SK-N-SH (cell line): ENCODE measurements around the gene TGM3. TPM values are rescaled to one million over a fixed set of nuclear protein-coding genes. Genes with fewer than 3 reads are reported as not detected.

ENCODE experiments used
- CTCF ChIA-PET: fragments of 300-600, 350-600 bp; formaldehyde crosslinking; extraction: SDS; loops from one replicate; lab custom pipeline; 2021; lab: Yijun Ruan, JAX
- POLR2A ChIA-PET: fragments of 350-600 bp; sonication (Branson Sonifier 250); formaldehyde crosslinking; extraction: SDS; loops from one replicate; lab custom pipeline; 2020; ENCODE audit warnings: antibody characterized with exemption, inconsistent platforms; lab: Yijun Ruan, JAX
- DNase-seq: peaks from one replicate; pipeline ENCODE4 v3.0.0; 2012
- H2AFZ ChIP-seq: fragments of 200-600 bp; sonication (generic); 2 replicates; pipeline ENCODE4 v1.8.1; 2016; ENCODE audit warnings: antibody characterized with exemption, mild to moderate bottlenecking, low read depth
- H3F3A ChIP-seq: fragments of 200-600 bp; sonication (generic); replicated peaks from 2 replicates; pipeline ENCODE3; 2016; ENCODE audit warnings: antibody characterized with exemption, mild to moderate bottlenecking; ENCODE audit not compliant: insufficient read depth
- H3K27ac ChIP-seq, 2 experiments: fragments of 200-500 bp in 1 of 2; fragments of 200-600 bp in 1 of 2; sonication (Bioruptor generic) in 1 of 2; sonication (generic), shearing (Covaris generic) in 1 of 2; 2 replicates each; pipeline versions ENCODE4 v1.5.1 to v1.6.1; 2014 to 2016; ENCODE audit warnings: low read depth in 2 of 2, inconsistent platforms in 1 of 2, low read length in 1 of 2, mild to moderate bottlenecking in 1 of 2, mixed read lengths in 1 of 2
- H3K27me3 ChIP-seq: fragments of 200-600 bp; sonication (generic), shearing (Covaris generic); 2 replicates; pipeline ENCODE4 v1.6.1; 2016; ENCODE audit warnings: mixed run types; ENCODE audit not compliant: insufficient read depth
- H3K36me3 ChIP-seq, 2 experiments: fragments of 200-500 bp in 1 of 2; fragments of 200-600 bp in 1 of 2; sonication (Bioruptor generic) in 1 of 2; sonication (generic) in 1 of 2; replicated peaks in 1 of 2; 2 replicates each; pipeline versions ENCODE3 to v1.5.1; 2014 to 2016; ENCODE audit warnings: low read length in 1 of 2, mild to moderate bottlenecking in 1 of 2; ENCODE audit not compliant: insufficient read depth in 2 of 2, control insufficient read depth in 1 of 2
- H3K4me1 ChIP-seq, 2 experiments: fragments of 200-500 bp in 1 of 2; fragments of 200-600 bp in 1 of 2; sonication (Bioruptor generic) in 1 of 2; sonication (generic), shearing (Covaris generic) in 1 of 2; 2 replicates each; pipeline versions ENCODE4 v1.5.1 to v1.6.1; 2014 to 2016; ENCODE audit warnings: low read depth in 1 of 2, low read length in 1 of 2, mixed run types in 1 of 2; ENCODE audit not compliant: insufficient read depth in 2 of 2, control insufficient read depth in 1 of 2
- H3K4me2 ChIP-seq: fragments of 200-600 bp; sonication (generic), shearing (Covaris generic); 2 replicates; pipeline ENCODE4 v1.6.1; 2017; ENCODE audit warnings: mixed run types
- H3K4me3 ChIP-seq, 2 experiments: fragments of 200-500 bp in 1 of 2; fragments of 200-600 bp in 1 of 2; sonication (Bioruptor generic) in 1 of 2; sonication (generic), shearing (Covaris generic) in 1 of 2; 2 replicates each; pipeline versions ENCODE4 v1.5.1 to v1.8.1; 2014 to 2016; ENCODE audit warnings: low read depth in 2 of 2, inconsistent platforms in 1 of 2, low read length in 1 of 2, mild to moderate bottlenecking in 1 of 2, mixed read lengths in 1 of 2, moderate library complexity in 1 of 2
- H3K79me2 ChIP-seq: fragments of 200-600 bp; sonication (generic); 2 replicates; pipeline ENCODE4 v1.8.1; 2017; ENCODE audit warnings: mild to moderate bottlenecking; ENCODE audit not compliant: insufficient read depth
- H3K9ac ChIP-seq: fragments of 200-600 bp; sonication (generic); 2 replicates; pipeline ENCODE4 v1.6.1; 2017; ENCODE audit warnings: mixed run types
- H3K9me2 ChIP-seq: fragments of 200-600 bp; sonication (generic); 2 replicates; pipeline ENCODE4 v1.6.1; 2017; ENCODE audit warnings: mixed run types
- H3K9me3 ChIP-seq: fragments of 200-600 bp; sonication (generic); 2 replicates; pipeline ENCODE4 v1.6.1; 2017; ENCODE audit warnings: mixed run types, mild to moderate bottlenecking, moderate library complexity
- H4K20me1 ChIP-seq: fragments of 200-600 bp; sonication (generic); 2 replicates; pipeline ENCODE4 v1.6.1; 2017; ENCODE audit warnings: mild to moderate bottlenecking, mixed run types; ENCODE audit not compliant: insufficient read depth
- CTCF ChIP-seq: fragments of 200-600 bp; sonication (generic); IDR thresholded peaks from 2 replicates; pipeline ENCODE4 v1.6.1; 2017; ENCODE audit warnings: antibody characterized with exemption, mild to moderate bottlenecking, moderate library complexity
- ELF1 ChIP-seq: IDR thresholded peaks from 2 replicates; pipeline ENCODE4 v1.4.0; 2012
- FOSL2 ChIP-seq: IDR thresholded peaks from 2 replicates; pipeline ENCODE4 v1.4.0; 2012; ENCODE audit warnings: low read depth, mild to moderate bottlenecking, moderate library complexity, borderline replicate concordance
- NRF1 ChIP-seq: IDR thresholded peaks from 2 replicates; pipeline ENCODE4 v1.6.1; 2012; ENCODE audit warnings: low read depth, mild to moderate bottlenecking, low read length
- REST ChIP-seq: IDR thresholded peaks from 2 replicates; pipeline ENCODE4 v1.6.1; 2012; ENCODE audit warnings: mild to moderate bottlenecking, low read depth, low read length, moderate library complexity
- RXRA ChIP-seq: IDR thresholded peaks from 2 replicates; pipeline ENCODE4 v1.4.0; 2012; ENCODE audit warnings: low read depth, mild to moderate bottlenecking, borderline replicate concordance
- SIN3A ChIP-seq: IDR thresholded peaks from 2 replicates; pipeline ENCODE4 v1.6.1; 2012; ENCODE audit warnings: low read depth, mild to moderate bottlenecking, low read length, moderate library complexity, borderline replicate concordance
- WGBS: methylation state at CpG from one replicate; pipeline ENCODE4 v1.1.6; 2017; ENCODE audit warnings: low lambda C conversion rate; 5-methylcytosine and 5-hydroxymethylcytosine counted together
- polyA plus RNA-seq, 3 experiments: library from polyadenylated mRNA; depleted of rRNA; stranded (reverse); fragments of >200 nt; gene quantifications; 2 replicates each; pipeline ENCODE4 v1.2.3, GENCODE V29; 2012
- TF ChIP-seq, protein P1 (sequence below): fragments of 150-350 bp; IDR thresholded peaks from 2 replicates; pipeline ENCODE4 v1.6.1; 2016; ENCODE audit warnings: mild to moderate bottlenecking, low read depth, low read length
- TF ChIP-seq, protein P2 (sequence below): IDR thresholded peaks from 2 replicates; pipeline ENCODE4 v1.4.0; 2012; ENCODE audit warnings: low read depth, borderline replicate concordance

Gene TGM3
- polyA plus RNA-seq, 1 of the 3 experiments (the other 2 are of a cell fraction) = not detected

GRCh38 chr20:2248837-2249236, 47.0 kb upstream of the TGM3 start (continued):
- TF ChIP-seq CTCF (no peak), SIN3A (no peak), FOSL2 (no peak)
- TF ChIP-seq, all 33 proteins: peak for 0

DNA sequence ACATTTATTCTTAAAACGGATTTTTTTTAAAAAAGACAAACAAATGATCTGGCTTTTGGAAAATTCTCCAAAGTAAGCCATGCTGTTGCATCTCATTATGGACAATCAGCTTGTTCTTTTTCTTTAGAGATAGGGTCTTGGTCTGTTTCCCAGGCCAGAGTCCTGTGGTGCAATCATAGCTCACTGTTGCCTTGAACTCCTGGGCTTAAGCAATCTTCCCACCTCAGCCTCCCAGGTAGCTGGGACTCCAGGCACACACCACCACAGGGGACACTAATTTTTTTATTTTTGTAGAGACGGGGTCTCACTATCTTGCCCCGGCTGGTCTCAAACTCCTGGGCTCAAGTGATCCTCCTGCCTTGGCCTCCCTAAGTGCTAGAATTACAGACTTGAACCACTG, 45.9 kb upstream of the TGM3 start:
- Histone ChIP-seq H3K9me3 (no peaks in the 10 kb centered on the region), H3K4me1 (no peaks in the 10 kb centered on the region), H3K27me3 (peaks cover 9% of the 10 kb centered on the region; the same call in 1 of the 2 replicates), H3F3A (no peaks in the 10 kb centered on the region), H4K20me1 (no peaks in the 10 kb centered on the region), H3K27ac (no peak overlapping the region), H3K9ac (no peak overlapping the region), H3K4me2 (no peak overlapping the region), H3K4me3 (no peak overlapping the region), H3K9me2 (no peaks in the 10 kb centered on the region), H3K36me3 (no peaks in the 10 kb centered on the region), H2AFZ (no peak overlapping the region), H3K79me2 (no peaks in the 10 kb centered on the region)
- ChIA-PET CTCF (interaction anchor here (1.3 to 1.6 kb wide), 3 partner anchors 9 to 42 kb away, joined by 3 to 8 read pairs (median 7); no protein-coding TSS in a partner anchor), POLR2A (interaction anchor here (0.6 kb wide), 1 partner anchor 10 kb away, joined by 3 read pairs; no protein-coding TSS in a partner anchor)
- TF ChIP-seq RXRA (no peak), NRF1 (no peak), SIN3A (no peak), ELF1 (no peak), REST (no peak)
- TF ChIP-seq, protein P1, sequence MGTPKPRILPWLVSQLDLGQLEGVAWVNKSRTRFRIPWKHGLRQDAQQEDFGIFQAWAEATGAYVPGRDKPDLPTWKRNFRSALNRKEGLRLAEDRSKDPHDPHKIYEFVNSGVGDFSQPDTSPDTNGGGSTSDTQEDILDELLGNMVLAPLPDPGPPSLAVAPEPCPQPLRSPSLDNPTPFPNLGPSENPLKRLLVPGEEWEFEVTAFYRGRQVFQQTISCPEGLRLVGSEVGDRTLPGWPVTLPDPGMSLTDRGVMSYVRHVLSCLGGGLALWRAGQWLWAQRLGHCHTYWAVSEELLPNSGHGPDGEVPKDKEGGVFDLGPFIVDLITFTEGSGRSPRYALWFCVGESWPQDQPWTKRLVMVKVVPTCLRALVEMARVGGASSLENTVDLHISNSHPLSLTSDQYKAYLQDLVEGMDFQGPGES = no peak
- TF ChIP-seq, protein P2, sequence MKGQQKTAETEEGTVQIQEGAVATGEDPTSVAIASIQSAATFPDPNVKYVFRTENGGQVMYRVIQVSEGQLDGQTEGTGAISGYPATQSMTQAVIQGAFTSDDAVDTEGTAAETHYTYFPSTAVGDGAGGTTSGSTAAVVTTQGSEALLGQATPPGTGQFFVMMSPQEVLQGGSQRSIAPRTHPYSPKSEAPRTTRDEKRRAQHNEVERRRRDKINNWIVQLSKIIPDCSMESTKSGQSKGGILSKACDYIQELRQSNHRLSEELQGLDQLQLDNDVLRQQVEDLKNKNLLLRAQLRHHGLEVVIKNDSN = no peak
- 31% methylated on average over 3 of the region's 3 CpGs for WGBS
- no peak for DNase-seq
